Caco-2 (cell line): ENCODE data around the gene UTP15. TPM values are rescaled to one million over a fixed set of nuclear protein-coding genes. Genes with fewer than 3 reads are reported as not detected.
A peak's percentile ranks its signal among the peaks of the same experiment; 100 is the strongest.

Source experiments
- BruUV-seq: library from RNA; stranded (reverse); fragments of 400-500 nt; replicated peaks from 2 replicates; lab custom pipeline; 2021; lab: Mats Ljungman, UMichigan
- CTCF ChIA-PET: fragments of 300-600 bp; sonication (Branson Sonifier 250); formaldehyde crosslinking; loops from one replicate; lab custom pipeline; 2022; ENCODE audit warnings: antibody characterized with exemption; lab: Charles Lee
- POLR2A ChIA-PET: fragments of 300-600 bp; sonication (Branson Sonifier 250); formaldehyde crosslinking; loops from one replicate; lab custom pipeline; 2022; ENCODE audit warnings: antibody characterized with exemption; lab: Charles Lee
- DNase-seq, 2 experiments: peaks; one replicate each; pipeline versions ENCODE4 v3.0.0 to v3.0.0-alpha.2; 2020 to 2022
- H3K27me3 ChIP-seq: replicated peaks from 2 replicates; pipeline ENCODE4 v1.6.0; 2011; ENCODE audit warnings: low read length; ENCODE audit not compliant: control insufficient read depth, insufficient read depth
- H3K36me3 ChIP-seq: 2 replicates; pipeline ENCODE4 v1.5.1; 2011; ENCODE audit warnings: low read length; ENCODE audit not compliant: control insufficient read depth, insufficient read depth
- H3K4me1 ChIP-seq: fragments of 250-450 bp; sonication (Bioruptor Pico); 2 replicates; pipeline ENCODE4 v1.5.1; 2020; ENCODE audit warnings: mild to moderate bottlenecking
- H3K4me3 ChIP-seq: 2 replicates; pipeline ENCODE4 v1.5.1; 2011; ENCODE audit warnings: low read depth, mild to moderate bottlenecking, control low read depth, low read length
- H3K9me3 ChIP-seq: fragments of 250-450 bp; sonication (Bioruptor Pico); 2 replicates; pipeline ENCODE4 v1.5.1; 2020; ENCODE audit warnings: mild to moderate bottlenecking, moderate library complexity
- H3K27ac Mint-ChIP-seq: one replicate; pipeline ENCODE4 v1.8.0; 2022; ENCODE audit warnings: mixed read lengths; ENCODE audit not compliant: unreplicated experiment
- H3K27me3 Mint-ChIP-seq: one replicate; pipeline ENCODE4 v1.8.0; 2022; ENCODE audit warnings: mixed read lengths; ENCODE audit not compliant: insufficient read depth, unreplicated experiment
- H3K36me3 Mint-ChIP-seq: one replicate; pipeline ENCODE4 v1.8.0; 2022; ENCODE audit warnings: mild to moderate bottlenecking, mixed read lengths; ENCODE audit not compliant: insufficient read depth, unreplicated experiment
- H3K4me1 Mint-ChIP-seq: one replicate; pipeline ENCODE4 v1.8.0; 2022; ENCODE audit warnings: low read depth, mixed read lengths; ENCODE audit not compliant: unreplicated experiment
- H3K4me3 Mint-ChIP-seq: one replicate; pipeline ENCODE4 v1.8.0; 2022; ENCODE audit warnings: mild to moderate bottlenecking, moderate library complexity, mixed read lengths; ENCODE audit not compliant: unreplicated experiment
- H3K9me3 Mint-ChIP-seq: one replicate; pipeline ENCODE4 v1.8.0; 2022; ENCODE audit warnings: mixed read lengths; ENCODE audit not compliant: unreplicated experiment
- CTCF ChIP-seq, 2 experiments: fragments of 200-600 bp in 1 of 2; IDR thresholded peaks; 1 replicate in 1 of 2; 2 replicates in 1 of 2; pipeline versions ENCODE4 v1.5.1 to v1.8.0; 2011 to 2022; ENCODE audit warnings: antibody characterized with exemption in 1 of 2, control low read depth in 1 of 2, inconsistent platforms in 1 of 2, low read depth in 1 of 2, low read length in 1 of 2, mild to moderate bottlenecking in 1 of 2, moderate library complexity in 1 of 2; ENCODE audit not compliant: insufficient read depth in 1 of 2, severe bottlenecking in 1 of 2, unreplicated experiment in 1 of 2
- intact Hi-C: fragments of 100-400 bp; cut with micrococcal nuclease; formaldehyde crosslinking; loops from one replicate; pipeline ENCODE4 v1.10.0; 2022; ENCODE audit not compliant: unreplicated experiment
- total RNA-seq: library from RNA; stranded (reverse); gene quantifications from 2 replicates; pipeline ENCODE4 v1.2.3, GENCODE V29; 2022

The UTP15 gene
- total RNA-seq, 1 experiment from 2014 or later, result 29.1 TPM

GRCh38 chr5:73552642-73553041 is 12.9 kb upstream of the UTP15 start:
- CTCF ChIA-PET, result no interaction called here
- TF ChIP-seq CTCF (IDR thresholded peaks at IDR 0.05; ENCODE audit: insufficient read depth in 1 of 2, low read depth in 1 of 2, low read length in 1 of 2, severe bottlenecking in 1 of 2, unreplicated experiment in 1 of 2), result no peak
- H3K27ac Mint-ChIP-seq, result no peak overlapping the region

GRCh38 chr5:73558950-73559349 is 6.6 kb upstream of the UTP15 start:
- Mint-ChIP-seq H3K9me3 (no peaks in the 10 kb centered on the region), H3K36me3 (no peaks in the 10 kb centered on the region), H3K4me1 (peaks cover 4% of the 10 kb centered on the region), H3K27me3 (no peaks in the 10 kb centered on the region), H3K4me3 (no peak overlapping the region), H3K27ac (no peak overlapping the region)
- intact Hi-C loops, result no loop called here
- Histone ChIP-seq H3K36me3 (no peaks in the 10 kb centered on the region), H3K4me1 (no peaks in the 10 kb centered on the region), H3K4me3 (no peak overlapping the region), H3K9me3 (no peaks in the 10 kb centered on the region), H3K27me3 (no peaks in the 10 kb centered on the region)
- DNase-seq, result no peak
- no TSS peak for BruUV-seq
- ChIA-PET POLR2A (no interaction called here), CTCF (interaction anchor here (0.5 to 1.2 kb wide), 3 partner anchors 32 to 285 kb away, joined by 3 to 5 read pairs (median 3); no protein-coding TSS in a partner anchor)
- peak in 1 of 2 experiments; percentile 38 for TF ChIP-seq CTCF (IDR thresholded peaks at IDR 0.05; ENCODE audit: insufficient read depth in 1 of 2, low read depth in 1 of 2, low read length in 1 of 2, severe bottlenecking in 1 of 2, unreplicated experiment in 1 of 2)

More at GRCh38 chr5:73552642-73553041, 12.9 kb upstream of the UTP15 start:
- Histone ChIP-seq H3K27me3 (no peaks in the 10 kb centered on the region), H3K36me3 (no peaks in the 10 kb centered on the region), H3K4me1 (no peaks in the 10 kb centered on the region), H3K4me3 (no peak overlapping the region), H3K9me3 (no peaks in the 10 kb centered on the region)
- Mint-ChIP-seq H3K36me3 (no peaks in the 10 kb centered on the region), H3K9me3 (no peaks in the 10 kb centered on the region), H3K4me1 (no peaks in the 10 kb centered on the region), H3K27me3 (no peaks in the 10 kb centered on the region), H3K4me3 (no peak overlapping the region)
- no TSS peak for BruUV-seq
- DNase-seq, result no peak
- POLR2A ChIA-PET, result no interaction called here
- intact Hi-C loops, result no loop called here

GRCh38 chr5:73564018-73564417 is 1.5 kb upstream of the UTP15 start:
- no peaks in the 10 kb centered on the region for H3K9me3 Mint-ChIP-seq
- H3K36me3 ChIP-seq, result no peaks in the 10 kb centered on the region
- H3K27me3 ChIP-seq, result no peaks in the 10 kb centered on the region
- ChIA-PET CTCF (no interaction called here), POLR2A (interaction anchor here (1.4 kb wide), 1 partner anchor 20 kb away, joined by 3 read pairs; no protein-coding TSS in a partner anchor)
- H3K9me3 ChIP-seq, result no peaks in the 10 kb centered on the region; the same call in 1 of the 2 replicates
- no peak for DNase-seq
- H3K4me1 ChIP-seq, result peaks cover 9% of the 10 kb centered on the region; the same call in 1 of the 2 replicates
- no peaks in the 10 kb centered on the region for H3K27me3 Mint-ChIP-seq
- H3K36me3 Mint-ChIP-seq, result peaks cover 11% of the 10 kb centered on the region
- peaks cover 12% of the 10 kb centered on the region for H3K4me1 Mint-ChIP-seq
- H3K4me3 Mint-ChIP-seq, result peak overlapping the region; percentile 84
- BruUV-seq, result no TSS peak
- H3K27ac Mint-ChIP-seq, result peak overlapping the region; percentile 90
- no peak for TF ChIP-seq CTCF (IDR thresholded peaks at IDR 0.05; ENCODE audit: insufficient read depth in 1 of 2, low read depth in 1 of 2, low read length in 1 of 2, severe bottlenecking in 1 of 2, unreplicated experiment in 1 of 2)
- intact Hi-C loops, result no loop called here
- peak overlapping the region; percentile 61 for H3K4me3 ChIP-seq
